ENCODE measurements around the gene ARSK. TPM values are rescaled to one million over a fixed set of nuclear protein-coding genes. Genes with fewer than 3 reads are reported as not detected.

ARSK gene
- total and polyA plus RNA-seq, 9 donors, result 4.4 to 8.1 (median 5.6) TPM

- H3K36me3 ChIP-seq, result no peaks in the 10 kb centered on the region
- no peak for DNase-seq
- no peaks in the 10 kb centered on the region for H3K27me3 ChIP-seq
- TF ChIP-seq, protein P1, sequence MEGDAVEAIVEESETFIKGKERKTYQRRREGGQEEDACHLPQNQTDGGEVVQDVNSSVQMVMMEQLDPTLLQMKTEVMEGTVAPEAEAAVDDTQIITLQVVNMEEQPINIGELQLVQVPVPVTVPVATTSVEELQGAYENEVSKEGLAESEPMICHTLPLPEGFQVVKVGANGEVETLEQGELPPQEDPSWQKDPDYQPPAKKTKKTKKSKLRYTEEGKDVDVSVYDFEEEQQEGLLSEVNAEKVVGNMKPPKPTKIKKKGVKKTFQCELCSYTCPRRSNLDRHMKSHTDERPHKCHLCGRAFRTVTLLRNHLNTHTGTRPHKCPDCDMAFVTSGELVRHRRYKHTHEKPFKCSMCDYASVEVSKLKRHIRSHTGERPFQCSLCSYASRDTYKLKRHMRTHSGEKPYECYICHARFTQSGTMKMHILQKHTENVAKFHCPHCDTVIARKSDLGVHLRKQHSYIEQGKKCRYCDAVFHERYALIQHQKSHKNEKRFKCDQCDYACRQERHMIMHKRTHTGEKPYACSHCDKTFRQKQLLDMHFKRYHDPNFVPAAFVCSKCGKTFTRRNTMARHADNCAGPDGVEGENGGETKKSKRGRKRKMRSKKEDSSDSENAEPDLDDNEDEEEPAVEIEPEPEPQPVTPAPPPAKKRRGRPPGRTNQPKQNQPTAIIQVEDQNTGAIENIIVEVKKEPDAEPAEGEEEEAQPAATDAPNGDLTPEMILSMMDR (IDR thresholded peaks at IDR 0.05), result no peak
- TF ChIP-seq EP300 (IDR thresholded peaks at IDR 0.05) (no peak), POLR2A (IDR thresholded peaks at IDR 0.05) (no peak)
- H3K4me1 ChIP-seq (ENCODE audit: insufficient read depth), result no peaks in the 10 kb centered on the region
- WGBS, 3 donors, result 21 to 53% (median 33%) methylated on average over 4 of the region's 4 CpGs
- H3K4me3 ChIP-seq, result no peak overlapping the region
- H3K27ac ChIP-seq, result no peak overlapping the region
- H3K9me3 ChIP-seq, result no peaks in the 10 kb centered on the region
- intact Hi-C loops (cut with DNase I), result no loop called here
These were observed 9.5 kb downstream of the ARSK start for GRCh38 chr5:95564450-95564849.

DNA sequence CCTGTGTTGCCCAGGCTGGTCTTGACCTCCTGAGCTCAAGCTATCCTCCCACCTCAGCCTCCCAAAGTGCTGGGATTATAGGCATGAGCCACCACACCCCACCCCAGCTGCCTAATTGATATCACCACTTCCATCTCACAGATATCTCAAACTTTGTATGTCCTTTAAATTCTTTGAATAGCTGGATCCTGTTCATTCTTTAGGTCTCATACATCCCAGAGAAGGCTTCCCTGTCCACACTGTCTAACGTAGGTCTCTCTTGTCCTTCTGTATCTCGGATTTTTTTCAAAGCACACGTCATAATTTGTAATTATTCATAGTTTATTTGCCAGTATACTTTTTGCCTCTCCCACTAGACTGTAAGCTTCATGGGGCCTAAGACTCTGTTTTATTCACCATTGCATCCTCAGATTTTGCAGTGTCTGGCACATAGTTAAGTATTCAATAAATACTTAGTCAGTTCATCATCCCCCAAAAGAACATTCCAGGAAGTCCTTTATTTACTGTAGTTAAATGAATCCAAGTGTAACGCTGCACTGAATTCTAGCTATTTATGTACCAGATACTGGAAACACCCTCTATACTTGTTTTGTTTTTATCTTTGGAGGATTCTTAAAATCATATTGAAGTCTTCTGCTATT lies 10.5 kb downstream of the ARSK start:
- intact Hi-C loops (cut with DNase I), result no loop called here
- H3K27me3 ChIP-seq, result no peaks in the 10 kb centered on the region
- H3K4me1 ChIP-seq (ENCODE audit: insufficient read depth), result no peaks in the 10 kb centered on the region
- H3K36me3 ChIP-seq, result no peaks in the 10 kb centered on the region
- no peak for DNase-seq
- 84 to 89% (median 86%) methylated on average over 4 of the region's 4 CpGs for WGBS, 3 donors
- H3K4me3 ChIP-seq, result no peak overlapping the region
- H3K27ac ChIP-seq, result no peak overlapping the region
- TF ChIP-seq POLR2A (IDR thresholded peaks at IDR 0.05) (no peak), EP300 (IDR thresholded peaks at IDR 0.05) (no peak)
- TF ChIP-seq, protein P1 (IDR thresholded peaks at IDR 0.05), result no peak
- no peaks in the 10 kb centered on the region for H3K9me3 ChIP-seq

DNA sequence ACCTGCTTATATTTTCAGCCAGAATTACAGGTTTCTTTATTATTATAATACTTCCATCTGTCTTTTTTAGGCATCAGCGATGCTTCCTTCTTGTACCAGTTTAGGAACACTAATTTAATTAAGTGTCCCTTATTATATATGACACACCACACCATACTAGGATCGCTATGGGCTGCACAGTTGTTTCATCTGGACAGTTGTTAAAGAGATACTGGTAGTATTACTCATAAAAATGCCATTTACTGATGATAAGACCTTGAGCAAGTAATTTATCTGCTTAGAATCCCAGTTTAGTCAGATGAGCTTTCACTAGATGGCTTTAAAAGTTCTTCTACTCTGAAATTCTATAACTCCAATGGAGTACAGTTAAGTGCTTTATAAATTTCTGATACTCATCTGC lies 17.1 kb downstream of the ARSK start:
- Histone ChIP-seq H3K4me3 (no peak overlapping the region), H3K36me3 (no peaks in the 10 kb centered on the region), H3K4me1 (ENCODE audit: insufficient read depth) (no peaks in the 10 kb centered on the region), H3K9me3 (no peaks in the 10 kb centered on the region), H3K27me3 (no peaks in the 10 kb centered on the region), H3K27ac (no peak overlapping the region)
- TF ChIP-seq POLR2A (IDR thresholded peaks at IDR 0.05) (no peak), EP300 (IDR thresholded peaks at IDR 0.05) (no peak)
- TF ChIP-seq, protein P1 (IDR thresholded peaks at IDR 0.05), result no peak
- 69 to 84% (median 83%) methylated on average over 2 of the region's 2 CpGs for WGBS, 3 donors
- no peak for DNase-seq
- intact Hi-C loops (cut with DNase I), result no loop called here

DNA sequence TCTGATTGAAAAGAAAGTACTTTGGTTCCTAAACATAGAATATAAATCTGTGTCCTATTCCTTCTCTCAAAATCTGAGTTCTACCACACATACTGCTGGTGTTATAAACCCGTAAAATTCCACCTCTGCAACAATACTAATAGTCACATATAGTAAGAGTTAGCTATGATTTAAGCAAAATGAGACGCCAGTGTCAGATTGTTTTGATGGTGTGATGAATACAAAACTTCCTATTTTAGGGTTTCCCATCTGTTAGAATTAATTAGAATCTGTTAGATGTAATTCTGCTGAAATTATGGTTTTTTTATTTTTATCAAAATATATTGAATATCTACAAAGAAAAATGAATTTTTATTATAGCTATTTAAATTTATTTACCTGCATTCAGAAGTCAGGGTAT lies 26.7 kb downstream of the ARSK start:
- H3K27ac ChIP-seq, result no peak overlapping the region
- no peak overlapping the region for H3K4me3 ChIP-seq
- H3K27me3 ChIP-seq, result no peaks in the 10 kb centered on the region
- no peaks in the 10 kb centered on the region for H3K9me3 ChIP-seq
- H3K4me1 ChIP-seq (ENCODE audit: insufficient read depth), result no peaks in the 10 kb centered on the region
- H3K36me3 ChIP-seq, result no peaks in the 10 kb centered on the region
- intact Hi-C loops (cut with DNase I), result no loop called here
- WGBS, 3 donors, result 93 to 95% (median 94%) methylated on average over 2 of the region's 2 CpGs
- DNase-seq, result no peak
- TF ChIP-seq POLR2A (IDR thresholded peaks at IDR 0.05) (no peak), EP300 (IDR thresholded peaks at IDR 0.05) (no peak)
- TF ChIP-seq, protein P1 (IDR thresholded peaks at IDR 0.05), result no peak
